ENCODE results near the gene TFCP2L1. TPM values are rescaled to one million over a fixed set of nuclear protein-coding genes. Genes with fewer than 3 reads are reported as not detected.

Gene TFCP2L1
- total RNA-seq, 1 donor from 2014 or later = not detected

- Mint-ChIP-seq H3K36me3 (ENCODE audit: low read depth) (no peaks in the 10 kb centered on the region), H3K4me1 (peaks cover 2% of the 10 kb centered on the region), H3K4me3 (no peak overlapping the region), H3K27me3 (peaks cover 2% of the 10 kb centered on the region), H3K27ac (no peak overlapping the region), H3K9me3 (no peaks in the 10 kb centered on the region)
- DNase-seq = no peak
- intact Hi-C loops (cut with micrococcal nuclease) = no loop called here
These were observed 64.0 kb downstream of the TFCP2L1 start for GRCh38 chr2:121220995-121221394.

- H3K4me1 Mint-ChIP-seq = peaks cover 2% of the 10 kb centered on the region
- intact Hi-C loops (cut with micrococcal nuclease) = no loop called here
- no peak overlapping the region for H3K27ac Mint-ChIP-seq
- peaks cover 2% of the 10 kb centered on the region for H3K27me3 Mint-ChIP-seq
- no peak for DNase-seq
- no peak overlapping the region for H3K4me3 Mint-ChIP-seq
- H3K36me3 Mint-ChIP-seq (ENCODE audit: low read depth) = no peaks in the 10 kb centered on the region
- H3K9me3 Mint-ChIP-seq = no peaks in the 10 kb centered on the region
These were observed 65.1 kb downstream of the TFCP2L1 start for GRCh38 chr2:121219866-121220265.

- intact Hi-C loops (cut with micrococcal nuclease) = no loop called here
- Mint-ChIP-seq H3K27me3 (peaks cover 2% of the 10 kb centered on the region), H3K9me3 (no peaks in the 10 kb centered on the region), H3K27ac (no peak overlapping the region), H3K36me3 (ENCODE audit: low read depth) (no peaks in the 10 kb centered on the region), H3K4me1 (peaks cover 2% of the 10 kb centered on the region), H3K4me3 (no peak overlapping the region)
- DNase-seq = no peak
These were observed 66.5 kb downstream of the TFCP2L1 start for GRCh38 chr2:121218386-121218938.

GRCh38 chr2:121217627-121218026, 67.4 kb downstream of the TFCP2L1 start:
- intact Hi-C loops (cut with micrococcal nuclease) = no loop called here
- H3K27me3 Mint-ChIP-seq = peaks cover 2% of the 10 kb centered on the region

GRCh38 chr2:121214296-121214695, 70.7 kb downstream of the TFCP2L1 start:
- no peaks in the 10 kb centered on the region for H3K9me3 Mint-ChIP-seq
- intact Hi-C loops (cut with micrococcal nuclease) = no loop called here
- no peaks in the 10 kb centered on the region for H3K27me3 Mint-ChIP-seq
- H3K27ac Mint-ChIP-seq = no peak overlapping the region
- H3K4me3 Mint-ChIP-seq = no peak overlapping the region
- no peaks in the 10 kb centered on the region for H3K36me3 Mint-ChIP-seq (ENCODE audit: low read depth)
- H3K4me1 Mint-ChIP-seq = no peaks in the 10 kb centered on the region
- no peak for DNase-seq

More at GRCh38 chr2:121217627-121218026, 67.4 kb downstream of the TFCP2L1 start:
- Mint-ChIP-seq H3K4me3 (no peak overlapping the region), H3K27ac (no peak overlapping the region), H3K36me3 (ENCODE audit: low read depth) (no peaks in the 10 kb centered on the region), H3K4me1 (peaks cover 2% of the 10 kb centered on the region), H3K9me3 (no peaks in the 10 kb centered on the region)
- DNase-seq = no peak

GRCh38 chr2:121213386-121213785, 71.6 kb downstream of the TFCP2L1 start:
- Mint-ChIP-seq H3K4me3 (no peak overlapping the region), H3K27me3 (no peaks in the 10 kb centered on the region), H3K27ac (no peak overlapping the region), H3K9me3 (no peaks in the 10 kb centered on the region), H3K4me1 (no peaks in the 10 kb centered on the region), H3K36me3 (ENCODE audit: low read depth) (no peaks in the 10 kb centered on the region)
- DNase-seq = no peak
- intact Hi-C loops (cut with micrococcal nuclease) = no loop called here

GRCh38 chr2:121212661-121213325, 72.2 kb downstream of the TFCP2L1 start:
- no peaks in the 10 kb centered on the region for H3K9me3 Mint-ChIP-seq
- no peak for DNase-seq
- intact Hi-C loops (cut with micrococcal nuclease) = no loop called here
- no peak overlapping the region for H3K4me3 Mint-ChIP-seq
- no peaks in the 10 kb centered on the region for H3K4me1 Mint-ChIP-seq
- no peaks in the 10 kb centered on the region for H3K27me3 Mint-ChIP-seq
- H3K27ac Mint-ChIP-seq = no peak overlapping the region
- no peaks in the 10 kb centered on the region for H3K36me3 Mint-ChIP-seq (ENCODE audit: low read depth)

- Mint-ChIP-seq H3K36me3 (ENCODE audit: low read depth) (no peaks in the 10 kb centered on the region), H3K4me1 (no peaks in the 10 kb centered on the region), H3K27ac (no peak overlapping the region), H3K27me3 (no peaks in the 10 kb centered on the region), H3K4me3 (no peak overlapping the region), H3K9me3 (no peaks in the 10 kb centered on the region)
- intact Hi-C loops (cut with micrococcal nuclease) = no loop called here
- no peak for DNase-seq
These were observed 73.3 kb downstream of the TFCP2L1 start for GRCh38 chr2:121211689-121212151.

- Mint-ChIP-seq H3K36me3 (ENCODE audit: low read depth) (no peaks in the 10 kb centered on the region), H3K27me3 (no peaks in the 10 kb centered on the region), H3K27ac (no peak overlapping the region), H3K4me1 (no peaks in the 10 kb centered on the region), H3K4me3 (no peak overlapping the region), H3K9me3 (no peaks in the 10 kb centered on the region)
- no peak for DNase-seq
- intact Hi-C loops (cut with micrococcal nuclease) = no loop called here
These were observed 73.8 kb downstream of the TFCP2L1 start for GRCh38 chr2:121211251-121211650.

- H3K27me3 Mint-ChIP-seq = no peaks in the 10 kb centered on the region
- no peaks in the 10 kb centered on the region for H3K36me3 Mint-ChIP-seq (ENCODE audit: low read depth)
- H3K9me3 Mint-ChIP-seq = no peaks in the 10 kb centered on the region
- H3K27ac Mint-ChIP-seq = no peak overlapping the region
- H3K4me1 Mint-ChIP-seq = no peaks in the 10 kb centered on the region
- DNase-seq = no peak
- intact Hi-C loops (cut with micrococcal nuclease) = no loop called here
- no peak overlapping the region for H3K4me3 Mint-ChIP-seq
These were observed 74.3 kb downstream of the TFCP2L1 start for GRCh38 chr2:121210691-121211090.

GRCh38 chr2:121209014-121209610, 75.9 kb downstream of the TFCP2L1 start:
- Mint-ChIP-seq H3K4me3 (no peak overlapping the region), H3K27me3 (no peaks in the 10 kb centered on the region), H3K27ac (no peak overlapping the region), H3K36me3 (ENCODE audit: low read depth) (no peaks in the 10 kb centered on the region), H3K9me3 (no peaks in the 10 kb centered on the region), H3K4me1 (no peaks in the 10 kb centered on the region)
- DNase-seq = no peak
- intact Hi-C loops (cut with micrococcal nuclease) = no loop called here

- DNase-seq = no peak
- no peak overlapping the region for H3K4me3 Mint-ChIP-seq
- no peaks in the 10 kb centered on the region for H3K36me3 Mint-ChIP-seq (ENCODE audit: low read depth)
- H3K27me3 Mint-ChIP-seq = no peaks in the 10 kb centered on the region
- intact Hi-C loops (cut with micrococcal nuclease) = no loop called here
- H3K9me3 Mint-ChIP-seq = no peaks in the 10 kb centered on the region
- H3K27ac Mint-ChIP-seq = no peak overlapping the region
- H3K4me1 Mint-ChIP-seq = no peaks in the 10 kb centered on the region
These were observed 77.5 kb downstream of the TFCP2L1 start for GRCh38 chr2:121207494-121207893.

GRCh38 chr2:121205321-121205942, 79.6 kb downstream of the TFCP2L1 start:
- Mint-ChIP-seq H3K9me3 (no peaks in the 10 kb centered on the region), H3K4me3 (no peak overlapping the region), H3K27me3 (no peaks in the 10 kb centered on the region), H3K36me3 (ENCODE audit: low read depth) (no peaks in the 10 kb centered on the region), H3K4me1 (no peaks in the 10 kb centered on the region), H3K27ac (no peak overlapping the region)
- DNase-seq = no peak
- intact Hi-C loops (cut with micrococcal nuclease) = no loop called here

- DNase-seq = no peak
- Mint-ChIP-seq H3K9me3 (no peaks in the 10 kb centered on the region), H3K27me3 (no peaks in the 10 kb centered on the region), H3K4me1 (no peaks in the 10 kb centered on the region), H3K4me3 (no peak overlapping the region), H3K27ac (no peak overlapping the region), H3K36me3 (ENCODE audit: low read depth) (no peaks in the 10 kb centered on the region)
- intact Hi-C loops (cut with micrococcal nuclease) = no loop called here
These were observed 81.3 kb downstream of the TFCP2L1 start for GRCh38 chr2:121203591-121204249.
